ENCODE measurements around the gene PLIN5.
A peak's percentile ranks its signal among the peaks of the same experiment; 100 is the strongest.
"Not testable (repeated sequence)": the region's sequence is repeated elsewhere in the genome, so short reads cannot be mapped to it uniquely, and the experiment has no call there.

The PLIN5 gene

DNA sequence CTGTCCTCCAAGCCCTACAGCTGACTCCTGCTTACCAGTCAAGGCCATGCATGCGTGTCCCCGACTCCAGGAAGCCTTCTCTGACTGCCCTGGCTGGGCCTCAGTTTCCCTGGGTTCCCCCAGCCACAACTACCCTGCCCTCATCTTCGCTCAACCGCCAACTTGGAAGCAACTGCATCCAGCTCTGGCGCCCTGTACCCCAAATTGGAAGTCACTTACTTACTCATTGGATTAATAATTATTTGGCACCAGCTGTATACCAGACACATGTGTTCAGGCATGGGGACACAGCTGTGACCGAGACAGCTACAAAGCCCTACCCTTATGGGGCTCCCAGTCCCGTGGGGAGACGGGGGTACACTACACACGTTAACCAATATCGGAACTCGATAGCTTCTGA, 35.4 kb upstream of the PLIN5 start:
- Histone ChIP-seq H3K4me3 (ENCODE audit: low read length) (no peak overlapping the region), H2AK5ac (ENCODE audit: low read length) (no peak overlapping the region), H3K79me2 (ENCODE audit: control insufficient read depth, insufficient read depth, low read length) (no peaks in the 10 kb centered on the region), H4K5ac (ENCODE audit: low read length) (no peak overlapping the region), H3K18ac (ENCODE audit: low read length) (no peak overlapping the region), H3K4me1 (ENCODE audit: control insufficient read depth, low read depth, low read length) (peaks cover 2% of the 10 kb centered on the region), H3K4me2 (ENCODE audit: low read length) (no peak overlapping the region), H3K9ac (ENCODE audit: low read length) (no peak overlapping the region), H2BK5ac (ENCODE audit: low read length) (no peak overlapping the region), H3K36me3 (ENCODE audit: control insufficient read depth, insufficient read depth, low read length) (no peaks in the 10 kb centered on the region), H3K79me1 (ENCODE audit: low read length) (no peaks in the 10 kb centered on the region), H2BK120ac (ENCODE audit: low read depth, low read length) (no peak overlapping the region), H3K27ac (ENCODE audit: low read depth, low read length) (no peak overlapping the region), H4K8ac (ENCODE audit: low read depth, low read length) (no peak overlapping the region), H3K23ac (ENCODE audit: low read length) (peak overlapping the region; percentile 66), H2BK15ac (replicated peaks; ENCODE audit: low read depth) (no peak overlapping the region), H3K4ac (ENCODE audit: low read depth, low read length) (no peak overlapping the region), H3K27me3 (ENCODE audit: insufficient read depth, low read length, poor library complexity) (no peaks in the 10 kb centered on the region), H3K56ac (ENCODE audit: low read length) (no peak overlapping the region)
- no CpG with 5 or more reads among the region's 11 CpGs for WGBS (ENCODE audit: extremely low coverage, insufficient coverage, low lambda C conversion rate)
- DNase-seq: no peak

DNA sequence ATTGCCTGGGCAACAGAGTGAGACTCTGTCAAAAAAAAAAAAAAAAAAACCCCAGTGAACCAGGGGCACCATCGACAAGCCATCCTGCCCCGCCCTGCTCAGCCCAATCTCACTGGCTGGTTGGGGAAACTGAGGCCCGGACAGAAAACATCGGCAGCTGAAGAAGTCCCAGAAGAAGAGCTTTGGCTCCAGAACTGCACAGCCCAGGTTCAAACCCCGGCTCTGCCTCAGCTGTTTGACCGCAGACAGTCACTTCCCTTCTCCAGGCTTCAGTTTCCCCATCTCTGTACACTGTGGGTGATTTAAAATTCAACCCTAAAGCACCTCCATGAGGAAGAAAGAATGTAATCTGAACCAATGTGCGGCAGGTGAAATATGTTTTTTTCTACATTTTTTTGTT, 33.9 kb upstream of the PLIN5 start:
- H3K4me3 ChIP-seq (ENCODE audit: low read length): no peak overlapping the region
- no peak overlapping the region for H3K18ac ChIP-seq (ENCODE audit: low read length)
- H3K27ac ChIP-seq (ENCODE audit: low read depth, low read length): no peak overlapping the region
- H3K9ac ChIP-seq (ENCODE audit: low read length): no peak overlapping the region
- no peak overlapping the region for H2BK15ac ChIP-seq (replicated peaks; ENCODE audit: low read depth)
- no peak overlapping the region for H3K4ac ChIP-seq (ENCODE audit: low read depth, low read length)
- no peaks in the 10 kb centered on the region for H3K79me2 ChIP-seq (ENCODE audit: control insufficient read depth, insufficient read depth, low read length)
- H3K23ac ChIP-seq (ENCODE audit: low read length): no peak overlapping the region
- H3K4me1 ChIP-seq (ENCODE audit: control insufficient read depth, low read depth, low read length): no peaks in the 10 kb centered on the region
- H2AK5ac ChIP-seq (ENCODE audit: low read length): no peak overlapping the region
- no peak overlapping the region for H4K8ac ChIP-seq (ENCODE audit: low read depth, low read length)
- DNase-seq: no peak
- WGBS (ENCODE audit: extremely low coverage, insufficient coverage, low lambda C conversion rate): no CpG with 5 or more reads among the region's 7 CpGs
- no peaks in the 10 kb centered on the region for H3K36me3 ChIP-seq (ENCODE audit: control insufficient read depth, insufficient read depth, low read length)
- no peak overlapping the region for H2BK120ac ChIP-seq (ENCODE audit: low read depth, low read length)
- H3K27me3 ChIP-seq (ENCODE audit: insufficient read depth, low read length, poor library complexity): no peaks in the 10 kb centered on the region
- H3K4me2 ChIP-seq (ENCODE audit: low read length): no peak overlapping the region
- no peak overlapping the region for H3K56ac ChIP-seq (ENCODE audit: low read length)
- no peak overlapping the region for H4K5ac ChIP-seq (ENCODE audit: low read length)
- H2BK5ac ChIP-seq (ENCODE audit: low read length): no peak overlapping the region
- H3K79me1 ChIP-seq (ENCODE audit: low read length): no peaks in the 10 kb centered on the region

DNA sequence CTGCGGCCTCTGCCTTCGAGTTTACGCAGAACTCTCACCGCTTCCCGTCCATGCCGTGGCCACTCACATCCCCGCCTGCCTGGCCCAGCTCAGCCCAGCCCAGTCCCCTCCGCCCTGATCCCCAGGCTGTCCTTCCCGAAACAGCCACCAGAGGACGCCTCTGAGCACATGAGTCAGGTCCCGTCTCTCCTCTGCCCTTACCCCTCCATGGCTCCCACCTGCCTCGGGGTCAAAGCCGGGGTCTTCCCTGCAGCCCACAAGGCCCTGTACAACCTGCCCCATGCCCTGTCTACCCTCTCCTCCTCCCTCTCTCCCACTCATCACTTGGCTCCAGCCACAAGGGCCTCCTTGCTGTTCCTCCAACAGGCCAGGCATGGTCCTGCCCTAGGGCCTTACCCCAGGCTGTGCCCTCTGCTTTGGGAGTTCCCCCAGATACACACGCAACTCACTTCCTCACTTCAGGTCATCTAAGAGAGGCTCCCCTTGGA, 32.6 kb upstream of the PLIN5 start:
- H4K8ac ChIP-seq (ENCODE audit: low read depth, low read length): no peak overlapping the region
- no peak overlapping the region for H2BK15ac ChIP-seq (replicated peaks; ENCODE audit: low read depth)
- no peaks in the 10 kb centered on the region for H3K79me2 ChIP-seq (ENCODE audit: control insufficient read depth, insufficient read depth, low read length)
- H3K4me1 ChIP-seq (ENCODE audit: control insufficient read depth, low read depth, low read length): no peaks in the 10 kb centered on the region
- DNase-seq: peak; percentile 76
- no peak overlapping the region for H3K56ac ChIP-seq (ENCODE audit: low read length)
- H3K23ac ChIP-seq (ENCODE audit: low read length): no peak overlapping the region
- no peak overlapping the region for H2BK5ac ChIP-seq (ENCODE audit: low read length)
- H4K5ac ChIP-seq (ENCODE audit: low read length): no peak overlapping the region
- no peak overlapping the region for H2BK120ac ChIP-seq (ENCODE audit: low read depth, low read length)
- no peak overlapping the region for H3K9ac ChIP-seq (ENCODE audit: low read length)
- no peak overlapping the region for H3K4me2 ChIP-seq (ENCODE audit: low read length)
- H2AK5ac ChIP-seq (ENCODE audit: low read length): no peak overlapping the region
- no peaks in the 10 kb centered on the region for H3K79me1 ChIP-seq (ENCODE audit: low read length)
- no peak overlapping the region for H3K4me3 ChIP-seq (ENCODE audit: low read length)
- no peaks in the 10 kb centered on the region for H3K27me3 ChIP-seq (ENCODE audit: insufficient read depth, low read length, poor library complexity)
- no peaks in the 10 kb centered on the region for H3K36me3 ChIP-seq (ENCODE audit: control insufficient read depth, insufficient read depth, low read length)
- no peak overlapping the region for H3K18ac ChIP-seq (ENCODE audit: low read length)
- no CpG with 5 or more reads among the region's 14 CpGs for WGBS (ENCODE audit: extremely low coverage, insufficient coverage, low lambda C conversion rate)
- no peak overlapping the region for H3K4ac ChIP-seq (ENCODE audit: low read depth, low read length)
- no peak overlapping the region for H3K27ac ChIP-seq (ENCODE audit: low read depth, low read length)

DNA sequence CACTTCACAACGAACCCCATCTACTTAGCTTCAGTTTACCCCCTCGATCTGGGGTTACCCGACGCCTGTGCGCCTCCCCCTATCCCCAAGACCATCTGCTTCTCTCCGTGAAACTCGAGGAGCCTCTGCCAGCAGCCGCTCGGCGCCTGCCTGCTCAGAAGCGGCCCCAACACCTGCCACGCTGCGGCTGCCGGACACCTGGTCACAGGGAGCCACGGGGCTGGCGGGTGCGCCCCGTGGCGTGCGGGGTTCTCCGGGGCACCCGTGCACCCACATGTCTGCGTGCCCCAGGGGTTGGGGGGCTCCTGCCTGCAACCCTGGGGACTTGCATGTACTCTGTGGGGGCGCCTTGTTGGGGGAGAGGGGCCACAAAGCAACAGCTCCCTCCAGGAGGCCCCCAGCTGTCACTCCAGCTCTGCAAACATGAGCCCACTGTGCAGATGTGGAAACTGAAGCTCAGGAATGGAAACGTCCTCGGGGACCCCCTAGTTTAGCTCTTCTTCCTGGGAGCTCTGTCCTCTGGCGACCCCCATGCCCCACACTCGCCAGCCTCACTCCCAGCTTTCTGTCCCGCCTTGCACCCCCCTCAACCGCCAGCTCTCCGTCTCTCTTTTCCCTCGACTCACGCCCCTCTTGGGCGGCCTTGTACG, 31.5 kb upstream of the PLIN5 start:
- H2AK5ac ChIP-seq (ENCODE audit: low read length): no peak overlapping the region
- H2BK120ac ChIP-seq (ENCODE audit: low read depth, low read length): no peak overlapping the region
- no peak overlapping the region for H4K8ac ChIP-seq (ENCODE audit: low read depth, low read length)
- H3K36me3 ChIP-seq (ENCODE audit: control insufficient read depth, insufficient read depth, low read length): no peaks in the 10 kb centered on the region
- no peak overlapping the region for H3K4me3 ChIP-seq (ENCODE audit: low read length)
- no peak overlapping the region for H4K5ac ChIP-seq (ENCODE audit: low read length)
- no peaks in the 10 kb centered on the region for H3K4me1 ChIP-seq (ENCODE audit: control insufficient read depth, low read depth, low read length)
- DNase-seq: no peak
- H3K4me2 ChIP-seq (ENCODE audit: low read length): no peak overlapping the region
- no CpG with 5 or more reads among the region's 35 CpGs for WGBS (ENCODE audit: extremely low coverage, insufficient coverage, low lambda C conversion rate)
- no peak overlapping the region for H3K23ac ChIP-seq (ENCODE audit: low read length)
- H3K56ac ChIP-seq (ENCODE audit: low read length): no peak overlapping the region
- H3K18ac ChIP-seq (ENCODE audit: low read length): no peak overlapping the region
- H2BK15ac ChIP-seq (replicated peaks; ENCODE audit: low read depth): no peak overlapping the region
- H2BK5ac ChIP-seq (ENCODE audit: low read length): no peak overlapping the region
- H3K4ac ChIP-seq (ENCODE audit: low read depth, low read length): no peak overlapping the region
- H3K9ac ChIP-seq (ENCODE audit: low read length): no peak overlapping the region
- H3K27ac ChIP-seq (ENCODE audit: low read depth, low read length): no peak overlapping the region
- no peaks in the 10 kb centered on the region for H3K79me1 ChIP-seq (ENCODE audit: low read length)
- no peaks in the 10 kb centered on the region for H3K27me3 ChIP-seq (ENCODE audit: insufficient read depth, low read length, poor library complexity)
- no peaks in the 10 kb centered on the region for H3K79me2 ChIP-seq (ENCODE audit: control insufficient read depth, insufficient read depth, low read length)

DNA sequence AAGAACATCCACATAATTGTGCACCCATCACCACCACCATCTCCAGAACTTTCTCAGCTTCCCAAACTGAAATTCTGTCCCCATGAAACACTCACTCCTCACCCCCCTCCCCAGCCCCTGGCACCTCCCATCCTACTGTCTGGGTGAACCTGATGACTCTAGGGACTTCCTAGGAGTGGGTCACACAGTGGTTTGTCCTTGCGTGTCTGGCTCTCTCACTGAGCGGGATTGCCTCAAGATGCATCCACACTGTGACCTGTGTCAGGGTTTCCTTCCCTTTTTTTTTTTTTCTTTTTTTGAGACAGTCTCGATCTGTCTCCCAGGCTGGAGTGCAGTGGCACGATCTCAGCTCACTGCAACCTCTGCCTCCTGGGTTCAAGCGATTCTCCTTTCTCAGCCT, 28.5 kb upstream of the PLIN5 start:
- not testable (repeated sequence) for H3K36me3 ChIP-seq (ENCODE audit: control insufficient read depth, insufficient read depth, low read length); H3K27ac ChIP-seq (ENCODE audit: low read depth, low read length); H3K4me1 ChIP-seq (ENCODE audit: control insufficient read depth, low read depth, low read length); H4K5ac ChIP-seq (ENCODE audit: low read length); H2BK15ac ChIP-seq (replicated peaks; ENCODE audit: low read depth); H2BK5ac ChIP-seq (ENCODE audit: low read length); H2AK5ac ChIP-seq (ENCODE audit: low read length); H3K4me3 ChIP-seq (ENCODE audit: low read length); H3K9ac ChIP-seq (ENCODE audit: low read length); H3K27me3 ChIP-seq (ENCODE audit: insufficient read depth, low read length, poor library complexity); H3K79me1 ChIP-seq (ENCODE audit: low read length); H3K79me2 ChIP-seq (ENCODE audit: control insufficient read depth, insufficient read depth, low read length); H3K23ac ChIP-seq (ENCODE audit: low read length); H2BK120ac ChIP-seq (ENCODE audit: low read depth, low read length); DNase-seq; H3K18ac ChIP-seq (ENCODE audit: low read length); H3K4me2 ChIP-seq (ENCODE audit: low read length); H3K4ac ChIP-seq (ENCODE audit: low read depth, low read length); H3K56ac ChIP-seq (ENCODE audit: low read length); H4K8ac ChIP-seq (ENCODE audit: low read depth, low read length)
- WGBS (ENCODE audit: extremely low coverage, insufficient coverage, low lambda C conversion rate): no CpG with 5 or more reads among the region's 5 CpGs

DNA sequence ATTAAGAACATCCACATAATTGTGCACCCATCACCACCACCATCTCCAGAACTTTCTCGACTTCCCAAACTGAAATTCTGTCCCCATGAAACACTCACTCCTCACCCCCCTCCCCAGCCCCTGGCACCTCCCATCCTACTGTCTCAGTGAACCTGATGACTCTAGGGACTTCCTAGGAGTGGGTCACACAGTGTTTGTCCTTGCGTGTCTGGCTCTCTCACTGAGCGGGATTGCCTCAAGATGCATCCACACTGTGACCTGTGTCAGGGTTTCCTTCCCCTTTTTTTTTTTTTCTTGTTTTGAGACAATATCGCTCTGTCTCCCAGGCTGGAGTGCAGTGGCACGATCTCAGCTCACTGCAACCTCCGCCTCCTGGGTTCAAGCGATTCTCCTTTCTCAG, 27.1 kb upstream of the PLIN5 start:
- H3K79me1 ChIP-seq (ENCODE audit: low read length); H3K27ac ChIP-seq (ENCODE audit: low read depth, low read length); H2AK5ac ChIP-seq (ENCODE audit: low read length); H3K4me2 ChIP-seq (ENCODE audit: low read length); H3K79me2 ChIP-seq (ENCODE audit: control insufficient read depth, insufficient read depth, low read length); H4K8ac ChIP-seq (ENCODE audit: low read depth, low read length); H3K4me3 ChIP-seq (ENCODE audit: low read length); H2BK15ac ChIP-seq (replicated peaks; ENCODE audit: low read depth); H2BK120ac ChIP-seq (ENCODE audit: low read depth, low read length); H3K18ac ChIP-seq (ENCODE audit: low read length); H3K4me1 ChIP-seq (ENCODE audit: control insufficient read depth, low read depth, low read length); H3K36me3 ChIP-seq (ENCODE audit: control insufficient read depth, insufficient read depth, low read length); H3K27me3 ChIP-seq (ENCODE audit: insufficient read depth, low read length, poor library complexity); H2BK5ac ChIP-seq (ENCODE audit: low read length); H3K23ac ChIP-seq (ENCODE audit: low read length); DNase-seq; H3K9ac ChIP-seq (ENCODE audit: low read length); H3K56ac ChIP-seq (ENCODE audit: low read length); H4K5ac ChIP-seq (ENCODE audit: low read length); H3K4ac ChIP-seq (ENCODE audit: low read depth, low read length): not testable (repeated sequence)
- WGBS (ENCODE audit: extremely low coverage, insufficient coverage, low lambda C conversion rate): no CpG with 5 or more reads among the region's 7 CpGs

Data from mesendoderm (in vitro differentiated cells).